ENCODE data around the gene PHRF1.

- TF ChIP-seq GATA2 (IDR thresholded peaks at IDR 0.05; ENCODE audit: low read depth, low read length) (no peak), GATA3 (IDR thresholded peaks at IDR 0.05; ENCODE audit: low read depth, low read length) (no peak)
Observed at GRCh38 chr11:535519-536454, 40.5 kb upstream of the PHRF1 start, which contains the start of gene HRAS.
